K562 (cell line): ENCODE results near the gene SMYD1. TPM values are rescaled to one million over a fixed set of nuclear protein-coding genes. Genes with fewer than 3 reads are reported as not detected.
A peak's percentile ranks its signal among the peaks of the same experiment; 100 is the strongest.

Source experiments
- ATAC-seq: fragments of 200-7000 bp; cut with Tn5 transposase; 3 replicates; pipeline ENCODE4 v1.9.1; 2020; ENCODE audit warnings: moderate library complexity
- BruUV-seq: library from RNA; stranded (reverse); fragments of 400-500 nt; replicated peaks from 2 replicates; lab custom pipeline; 2021; lab: Mats Ljungman, UMichigan
- CTCF ChIA-PET: fragments of 300-600 bp; formaldehyde crosslinking; extraction: SDS; loops from one replicate; lab custom pipeline; 2021; ENCODE audit warnings: low intra/inter-chr PET ratio; lab: Yijun Ruan, JAX
- POLR2A ChIA-PET: fragments of 300-600, 350-650 bp; sonication (Branson Sonifier 250); formaldehyde crosslinking; extraction: SDS; loops from one replicate; lab custom pipeline; 2021; ENCODE audit warnings: antibody characterized with exemption, inconsistent platforms; lab: Yijun Ruan, JAX
- DNase-seq, 4 experiments: peaks; one replicate each; pipeline versions ENCODE4 v3.0.0 to v3.0.0-alpha.2; 2011 to 2018; ENCODE audit warnings: low spot score in 3 of 4, mixed read lengths in 3 of 4; ENCODE audit errors: extremely low read depth in 1 of 4
- FAIRE-seq: peaks from 2 replicates; lab custom pipeline; 2011; peaks lifted over from hg19 to GRCh38; lab: Jason Lieb, UNC
- H2AFZ ChIP-seq: 2 replicates; pipeline ENCODE4 v1.6.0; 2011; ENCODE audit warnings: low read depth, low read length, control low read depth, inconsistent platforms
- H3K27ac ChIP-seq: fragments of 200-600 bp; 3 replicates; pipeline ENCODE4 v1.8.0; 2011; ENCODE audit warnings: low read depth, mild to moderate bottlenecking, control low read depth, inconsistent platforms, low read length, moderate library complexity, mixed read lengths; ENCODE audit errors: extremely low read depth
- H3K27me3 ChIP-seq, 2 experiments: fragments of 300-600 bp in 1 of 2; 2 replicates in 1 of 2; 3 replicates in 1 of 2; pipeline versions ENCODE4 v1.6.0 to v1.8.0; 2011; ENCODE audit warnings: inconsistent platforms in 2 of 2, low read length in 2 of 2, mild to moderate bottlenecking in 1 of 2, mixed read lengths in 1 of 2, moderate library complexity in 1 of 2; ENCODE audit not compliant: control insufficient read depth in 2 of 2, insufficient read depth in 2 of 2
- H3K36me3 ChIP-seq: fragments of 300-600 bp; 3 replicates; pipeline ENCODE4 v1.8.0; 2011; ENCODE audit warnings: mild to moderate bottlenecking, low read length, inconsistent platforms; ENCODE audit not compliant: control insufficient read depth, insufficient read depth
- H3K4me1 ChIP-seq, 2 experiments: fragments of 200-600 bp in 1 of 2; replicated peaks in 1 of 2; 2 replicates in 1 of 2; 3 replicates in 1 of 2; pipeline versions ENCODE4 v1.5.1 to v1.8.0; 2011; ENCODE audit warnings: inconsistent platforms in 2 of 2, low read length in 2 of 2, mild to moderate bottlenecking in 1 of 2, mixed read lengths in 1 of 2, moderate library complexity in 1 of 2; ENCODE audit not compliant: control insufficient read depth in 2 of 2, insufficient read depth in 2 of 2
- H3K4me2 ChIP-seq: 2 replicates; pipeline ENCODE4 v1.6.1; 2011; ENCODE audit warnings: low read length, control low read depth, inconsistent platforms, mixed read lengths; ENCODE audit not compliant: insufficient read depth
- H3K4me3 ChIP-seq: fragments of 200-600 bp; sonication (generic), shearing (Covaris generic); 2 replicates; pipeline ENCODE4 v1.5.1; 2016; ENCODE audit warnings: control low read depth, inconsistent platforms
- H3K79me2 ChIP-seq: fragments of 200-600 bp; 3 replicates; pipeline ENCODE4 v1.8.0; 2011; ENCODE audit warnings: low read length, inconsistent platforms; ENCODE audit not compliant: control insufficient read depth, insufficient read depth
- H3K9ac ChIP-seq, 2 experiments: 2 replicates each; pipeline versions ENCODE4 v1.6.0 to v1.6.1; 2011; ENCODE audit warnings: low read depth in 2 of 2, low read length in 2 of 2, control low read depth in 1 of 2, inconsistent platforms in 1 of 2, mild to moderate bottlenecking in 1 of 2, mixed read lengths in 1 of 2; ENCODE audit not compliant: insufficient read depth in 1 of 2
- H3K9me1 ChIP-seq: one replicate; pipeline ENCODE4 v1.6.0; 2011; ENCODE audit warnings: inconsistent platforms, mild to moderate bottlenecking, low read length, moderate library complexity; ENCODE audit not compliant: control insufficient read depth, insufficient read depth
- H3K9me3 ChIP-seq: replicated peaks from 2 replicates; pipeline ENCODE4 v1.5.1; 2011; ENCODE audit warnings: low read depth, low read length, inconsistent platforms; ENCODE audit not compliant: control insufficient read depth, insufficient read depth
- H4K20me1 ChIP-seq: replicated peaks from 2 replicates; pipeline ENCODE4 v1.6.1; 2011; ENCODE audit warnings: low read length, inconsistent platforms, mixed read lengths; ENCODE audit not compliant: control insufficient read depth, insufficient read depth
- ADNP ChIP-seq: fragments of 200-800 bp; sonication (Bioruptor generic); IDR thresholded peaks from 2 replicates; pipeline ENCODE4 v1.6.1; 2016; ENCODE audit warnings: missing genetic modification characterization, missing compliant biosample characterization
- FOXM1 ChIP-seq, 2 experiments: fragments of 450-650 bp in 1 of 2; sonication (generic) in 1 of 2; formaldehyde crosslinking in 1 of 2; IDR thresholded peaks; 2 replicates each; pipeline versions ENCODE4 v1.6.1 to v1.9.0; 2017 to 2022; ENCODE audit warnings: low read depth in 2 of 2, mild to moderate bottlenecking in 2 of 2, missing genetic modification reagents in 1 of 2, moderate library complexity in 1 of 2
- GTF2F1 ChIP-seq: IDR thresholded peaks from 2 replicates; pipeline ENCODE4 v1.6.1; 2011; ENCODE audit warnings: low read depth, low read length, improper control_type of control experiment
- RBM25 ChIP-seq: fragments of 200-400 bp; formaldehyde crosslinking; IDR thresholded peaks from 2 replicates; pipeline ENCODE4 v1.6.1; 2018; ENCODE audit warnings: low read length, low read depth, moderate library complexity; ENCODE audit not compliant: severe bottlenecking
- ZFP36 ChIP-seq: fragments of 150-350 bp; IDR thresholded peaks from 2 replicates; pipeline ENCODE4 v1.6.1; 2018; ENCODE audit warnings: low read length, low read depth; ENCODE audit not compliant: partially characterized antibody
- ZFPM2 ChIP-seq: fragments of 250-450 bp; sonication (Bioruptor Pico); IDR thresholded peaks from 2 replicates; pipeline ENCODE4 v1.5.1; 2022; ENCODE audit warnings: mild to moderate bottlenecking
- WGBS: fragments of 100-300 bp; shearing (Covaris generic); methylation state at CpG from one replicate; pipeline ENCODE4 v1.1.6; 2016; ENCODE audit warnings: low coverage, mixed read lengths; ENCODE audit not compliant: insufficient coverage; ENCODE audit errors: missing lambda C conversion rate; 5-methylcytosine and 5-hydroxymethylcytosine counted together
- in situ Hi-C: fragments of 300-500 bp; cut with MboI; formaldehyde crosslinking; loops from 4 replicates; pipeline ENCODE4 v1.15.0; 2018; ENCODE audit warnings: inconsistent platforms, mixed read lengths
- intact Hi-C: fragments of 100-400 bp; cut with micrococcal nuclease; formaldehyde crosslinking; loops from 2 replicates; pipeline ENCODE4 v1.14.2; 2022
- polyA plus RNA-seq, 8 experiments: library from polyadenylated mRNA; depleted of rRNA in 4 of 8; stranded (reverse) in 5 of 8; unstranded in 3 of 8; fragments of >200 nt; fragmentation: Nextera tagmentation in 2 of 8; fragmentation: Illumina TruSeq in 1 of 8; extraction: Ambion mirVana in 2 of 8; extraction: Trizol in 1 of 8; gene quantifications; 2 replicates each; pipeline versions ENCODE4 v1.2.1 to v1.2.3, GENCODE V29; 2011 to 2014; ENCODE audit warnings: inconsistent platforms in 1 of 8, missing spikeins in 1 of 8
- total RNA-seq, 7 experiments: library from RNA; depleted of rRNA in 6 of 7; stranded (reverse); fragments of >200 nt in 6 of 7; fragmentation: Illumina TruSeq in 2 of 7; extraction: Trizol in 2 of 7; gene quantifications; 2 replicates each; pipeline versions ENCODE4 v1.2.1 to v1.2.3, GENCODE V29; 2011 to 2021; ENCODE audit warnings: low replicate concordance in 1 of 7
- TF ChIP-seq, protein P1 (sequence below): fragments of 450-650 bp; IDR thresholded peaks from 2 replicates; pipeline ENCODE4 v1.6.1; 2014; ENCODE audit warnings: low read depth, mild to moderate bottlenecking, moderate library complexity, borderline replicate concordance

The SMYD1 gene
- total and polyA plus RNA-seq, 9 of the 15 experiments (the other 6 are each of a cell fraction or from before 2014, with no cell fraction given): not detected

DNA sequence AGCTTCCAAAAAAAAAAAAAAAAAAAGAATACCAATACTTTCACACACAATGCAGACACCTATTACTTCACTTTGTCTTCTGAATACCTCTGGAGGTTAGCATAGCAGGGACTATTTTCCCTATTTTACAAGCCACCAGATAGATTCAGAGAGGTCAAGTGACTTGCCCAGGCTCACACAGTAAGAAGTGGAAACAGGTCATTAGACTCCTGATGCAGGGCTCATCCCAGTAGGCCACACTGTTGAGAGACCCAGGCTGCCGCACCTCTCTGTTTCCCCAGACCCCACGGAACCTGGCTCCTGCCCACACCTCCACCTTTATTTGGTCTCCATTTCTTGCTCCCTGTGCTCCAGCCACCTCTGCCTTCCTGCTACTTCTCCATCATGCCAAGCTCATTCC is 19.4 kb downstream of the SMYD1 start:
- intact Hi-C loops (no loop called here), in situ Hi-C loops (no loop called here)
- Histone ChIP-seq H3K27ac (no peak overlapping the region), H3K4me3 (no peak overlapping the region), H3K9me3 (no peaks in the 10 kb centered on the region), H3K79me2 (no peaks in the 10 kb centered on the region), H4K20me1 (no peaks in the 10 kb centered on the region), H3K36me3 (no peaks in the 10 kb centered on the region), H3K4me2 (no peak overlapping the region), H3K4me1 (peaks cover 3 to 9% of the 10 kb centered on the region in 2 experiments; a peak in 2 of 5 replicates), H3K9ac (no peak overlapping the region), H3K9me1 (no peaks in the 10 kb centered on the region), H3K27me3 (peaks cover 10 to 27% of the 10 kb centered on the region in 2 experiments; a peak in 4 of 5 replicates)
- 32% methylated on average over 2 of the region's 2 CpGs for WGBS
- no TSS peak for BruUV-seq
- FAIRE-seq (no peak), DNase-seq (no peak), ATAC-seq (no peak)
- ChIA-PET CTCF (no interaction called here), POLR2A (interaction anchor here (0.9 kb wide), 1 partner anchor 9 kb away, joined by 3 read pairs; no protein-coding TSS in a partner anchor)
- TF ChIP-seq, protein P1, sequence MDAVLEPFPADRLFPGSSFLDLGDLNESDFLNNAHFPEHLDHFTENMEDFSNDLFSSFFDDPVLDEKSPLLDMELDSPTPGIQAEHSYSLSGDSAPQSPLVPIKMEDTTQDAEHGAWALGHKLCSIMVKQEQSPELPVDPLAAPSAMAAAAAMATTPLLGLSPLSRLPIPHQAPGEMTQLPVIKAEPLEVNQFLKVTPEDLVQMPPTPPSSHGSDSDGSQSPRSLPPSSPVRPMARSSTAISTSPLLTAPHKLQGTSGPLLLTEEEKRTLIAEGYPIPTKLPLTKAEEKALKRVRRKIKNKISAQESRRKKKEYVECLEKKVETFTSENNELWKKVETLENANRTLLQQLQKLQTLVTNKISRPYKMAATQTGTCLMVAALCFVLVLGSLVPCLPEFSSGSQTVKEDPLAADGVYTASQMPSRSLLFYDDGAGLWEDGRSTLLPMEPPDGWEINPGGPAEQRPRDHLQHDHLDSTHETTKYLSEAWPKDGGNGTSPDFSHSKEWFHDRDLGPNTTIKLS: no peak
- TF ChIP-seq FOXM1 (IDR thresholded peaks at IDR 0.05; ENCODE audit: low read depth) (no peak), FOXM1 (CRISPR knock-in tag; IDR thresholded peaks at IDR 0.05; ENCODE audit: low read depth) (no peak), RBM25 (peak; percentile 76), ZFPM2 (CRISPR knock-in tag) (no peak), ADNP (tag) (no peak), ZFP36 (peak; percentile 51), GTF2F1 (no peak)
- TF ChIP-seq, all 486 proteins: peak for 2
- no peak overlapping the region for H2AFZ ChIP-seq
